NCI-H1436 (cell line): ENCODE measurements around the gene LRATD1.
"Not testable (repeated sequence)": the region's sequence is repeated elsewhere in the genome, so short reads cannot be mapped to it uniquely, and the experiment has no call there.

ENCODE experiments used
- DNase-seq: peaks from one replicate; lab custom pipeline; 2025; lab: John Stamatoyannopoulos, UW

LRATD1 gene

GRCh38 chr2:14632133-14632936 is at the start of gene LRATD1:
Gene LRATD1, plus strand, starts transcription at chr2:14632717. Its CDS starts 1,263 bp downstream, at chr2:14633980.
- no peak for DNase-seq

- DNase-seq = no peak
Observed at GRCh38 chr2:14583059-14583458, 49.5 kb upstream of the LRATD1 start.

GRCh38 chr2:14583802-14584201 is 48.7 kb upstream of the LRATD1 start:
- no peak for DNase-seq

GRCh38 chr2:14587119-14587518 is 45.4 kb upstream of the LRATD1 start:
- no peak for DNase-seq

GRCh38 chr2:14601156-14601770 is 31.3 kb upstream of the LRATD1 start:
- no peak for DNase-seq

- no peak for DNase-seq
Observed at GRCh38 chr2:14602309-14602708, 30.2 kb upstream of the LRATD1 start.

GRCh38 chr2:14603676-14604075 is 28.8 kb upstream of the LRATD1 start:
- no peak for DNase-seq

- DNase-seq = no peak
Observed at GRCh38 chr2:14608245-14608644, 24.3 kb upstream of the LRATD1 start.

GRCh38 chr2:14614017-14614416 is 18.5 kb upstream of the LRATD1 start:
- DNase-seq = no peak

- no peak for DNase-seq
Observed at GRCh38 chr2:14615121-14615520, 17.4 kb upstream of the LRATD1 start.

- no peak for DNase-seq
Observed at GRCh38 chr2:14615760-14616159, 16.8 kb upstream of the LRATD1 start.

- no peak for DNase-seq
Observed at GRCh38 chr2:14616342-14616741, 16.2 kb upstream of the LRATD1 start.

GRCh38 chr2:14616950-14617349 is 15.6 kb upstream of the LRATD1 start:
- DNase-seq = no peak

GRCh38 chr2:14619441-14619840 is 13.1 kb upstream of the LRATD1 start:
- DNase-seq = no peak

GRCh38 chr2:14621114-14621513 is 11.4 kb upstream of the LRATD1 start:
- no peak for DNase-seq

- no peak for DNase-seq
Observed at GRCh38 chr2:14621906-14622549, 10.5 kb upstream of the LRATD1 start.

GRCh38 chr2:14622550-14622939 is 10.0 kb upstream of the LRATD1 start:
- DNase-seq = not testable (repeated sequence)

- DNase-seq = no peak
Observed at GRCh38 chr2:14623237-14623636, 9.3 kb upstream of the LRATD1 start.

- DNase-seq = no peak
Observed at GRCh38 chr2:14626873-14627272, 5.6 kb upstream of the LRATD1 start.

- no peak for DNase-seq
Observed at GRCh38 chr2:14628901-14629300, 3.6 kb upstream of the LRATD1 start.

- no peak for DNase-seq
Observed at GRCh38 chr2:14631406-14632040, 994 bp upstream of the LRATD1 start.

GRCh38 chr2:14633061-14633460 is 544 bp downstream of the LRATD1 start:
- no peak for DNase-seq
